GM18511 (cell line): Measurements from ENCODE around the gene DROSHA.

Source experiments
- ATAC-seq: cut with Tn5 transposase; IDR thresholded peaks from one replicate; pipeline ENCODE4 v1.9.1; 2021; ENCODE audit warnings: mild to moderate bottlenecking, moderate library complexity; ENCODE audit not compliant: unreplicated experiment

DROSHA gene

GRCh38 chr5:31470608-31471007 lies 61.3 kb downstream of the DROSHA start:
- ATAC-seq = no peak

GRCh38 chr5:31469886-31470285 lies 62.0 kb downstream of the DROSHA start:
- ATAC-seq = no peak

- ATAC-seq = no peak
Measured at GRCh38 chr5:31469466-31469865, 62.4 kb downstream of the DROSHA start.

GRCh38 chr5:31465291-31465690 lies 66.6 kb downstream of the DROSHA start:
- ATAC-seq = no peak

GRCh38 chr5:31464081-31464480 lies 67.8 kb downstream of the DROSHA start:
- ATAC-seq = no peak

GRCh38 chr5:31463351-31463750 lies 68.5 kb downstream of the DROSHA start:
- ATAC-seq = no peak

GRCh38 chr5:31459594-31459993 lies 72.3 kb downstream of the DROSHA start:
- ATAC-seq = no peak

- ATAC-seq = no peak
Measured at GRCh38 chr5:31455172-31455571, 76.7 kb downstream of the DROSHA start.

- no peak for ATAC-seq
Measured at GRCh38 chr5:31453522-31453921, 78.4 kb downstream of the DROSHA start.

GRCh38 chr5:31452314-31452713 lies 79.6 kb downstream of the DROSHA start:
- ATAC-seq = no peak

GRCh38 chr5:31449962-31450361 lies 81.9 kb downstream of the DROSHA start:
- no peak for ATAC-seq

- no peak for ATAC-seq
Measured at GRCh38 chr5:31449174-31449573, 82.7 kb downstream of the DROSHA start.

- no peak for ATAC-seq
Measured at GRCh38 chr5:31445041-31445600, 86.8 kb downstream of the DROSHA start.

- ATAC-seq = no peak
Measured at GRCh38 chr5:31443572-31443971, 88.3 kb downstream of the DROSHA start.

- no peak for ATAC-seq
Measured at GRCh38 chr5:31442058-31442745, 89.7 kb downstream of the DROSHA start.

- ATAC-seq = no peak
Measured at GRCh38 chr5:31436851-31437250, 95.0 kb downstream of the DROSHA start.

- ATAC-seq = no peak
Measured at GRCh38 chr5:31435730-31436129, 96.2 kb downstream of the DROSHA start.

- ATAC-seq = no peak
Measured at GRCh38 chr5:31434898-31435297, 97.0 kb downstream of the DROSHA start.

GRCh38 chr5:31433229-31433628 lies 98.7 kb downstream of the DROSHA start:
- no peak for ATAC-seq

GRCh38 chr5:31427724-31428309 lies 104.1 kb downstream of the DROSHA start:
- ATAC-seq = no peak

GRCh38 chr5:31427013-31427723 lies 104.7 kb downstream of the DROSHA start:
- no peak for ATAC-seq
